OCI-M1 (cell line): ENCODE measurements around the gene STARD3.
A peak's percentile ranks its signal among the peaks of the same experiment; 100 is the strongest.

Experiments
- DNase-seq: peaks from one replicate; lab custom pipeline; 2025; lab: John Stamatoyannopoulos, UW

STARD3 gene

DNA sequence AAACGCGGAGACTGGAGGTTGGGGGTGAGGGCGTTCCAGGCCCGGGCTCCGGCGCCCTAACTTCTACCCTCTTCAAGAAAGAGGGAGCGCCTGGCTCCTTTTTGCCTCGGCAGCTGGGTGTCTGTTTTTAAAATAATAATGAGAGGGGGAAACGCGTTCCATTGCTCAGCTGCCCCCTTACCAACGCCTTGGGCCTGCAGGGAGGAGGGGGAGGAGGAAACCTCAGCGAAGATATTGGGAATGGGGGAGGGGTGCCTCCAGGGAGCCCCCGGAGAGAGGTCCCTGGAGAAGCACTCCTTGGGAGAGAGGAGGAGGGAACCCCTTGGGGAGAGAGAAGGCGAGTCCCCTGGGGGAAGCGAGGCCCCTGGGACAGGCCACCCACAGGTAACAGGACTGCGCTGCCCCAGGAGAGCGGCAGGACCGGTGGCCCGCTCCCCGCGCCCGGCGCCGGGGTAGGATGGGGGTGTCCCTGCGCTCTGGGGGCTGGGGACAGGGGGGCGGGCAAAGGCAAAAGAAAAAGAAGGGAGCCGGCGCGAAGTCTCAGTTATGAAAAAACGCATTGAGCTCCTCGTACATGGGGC lies 31.9 kb upstream of the STARD3 start:
- DNase-seq: no peak

DNA sequence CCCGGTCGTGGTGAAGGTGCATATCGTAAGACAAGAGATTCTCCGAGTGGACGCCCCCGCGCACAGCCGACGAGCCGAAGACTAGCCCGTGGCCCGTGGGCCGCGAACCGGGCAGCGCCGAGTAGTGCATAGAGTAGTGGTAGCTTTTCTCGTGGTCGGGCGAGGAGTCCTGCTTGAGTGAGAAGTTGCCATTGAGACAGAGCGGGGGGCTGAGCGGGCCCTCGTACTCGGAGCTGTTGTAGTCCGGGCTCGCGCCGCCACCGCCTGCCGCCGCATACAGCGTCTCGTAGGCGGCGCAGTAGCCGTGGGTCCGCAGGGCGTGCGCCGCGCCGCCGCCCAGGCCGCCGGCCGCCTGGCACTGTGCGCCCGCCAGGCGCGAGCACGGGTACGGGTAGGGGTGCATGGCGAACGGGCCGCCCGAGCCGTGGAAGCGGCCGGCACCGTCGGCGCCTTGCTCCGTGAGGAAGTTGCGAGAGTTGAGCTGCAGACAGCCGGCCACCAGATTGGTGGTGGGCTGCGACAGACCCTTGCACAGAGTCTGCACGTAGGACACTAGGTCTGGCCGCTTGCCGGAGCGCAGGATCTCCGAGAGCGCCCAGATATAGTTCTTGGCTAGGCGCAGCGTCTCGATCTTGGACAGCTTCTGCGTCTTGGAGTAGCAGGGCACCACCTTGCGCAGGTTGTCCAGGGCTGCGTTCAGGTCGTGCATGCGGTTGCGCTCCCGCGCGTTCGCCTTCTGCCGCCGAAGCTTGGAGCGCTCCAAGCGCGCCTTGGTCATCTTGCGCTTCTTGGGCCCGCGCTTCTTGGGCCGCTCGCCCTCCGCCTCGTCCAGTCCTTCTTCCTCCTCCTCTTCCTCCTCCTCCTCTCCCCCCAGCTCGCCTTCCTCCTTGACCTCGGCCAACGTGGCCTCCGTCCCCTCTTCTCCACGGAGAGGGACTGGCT lies 31.2 kb upstream of the STARD3 start:
- no peak for DNase-seq

DNA sequence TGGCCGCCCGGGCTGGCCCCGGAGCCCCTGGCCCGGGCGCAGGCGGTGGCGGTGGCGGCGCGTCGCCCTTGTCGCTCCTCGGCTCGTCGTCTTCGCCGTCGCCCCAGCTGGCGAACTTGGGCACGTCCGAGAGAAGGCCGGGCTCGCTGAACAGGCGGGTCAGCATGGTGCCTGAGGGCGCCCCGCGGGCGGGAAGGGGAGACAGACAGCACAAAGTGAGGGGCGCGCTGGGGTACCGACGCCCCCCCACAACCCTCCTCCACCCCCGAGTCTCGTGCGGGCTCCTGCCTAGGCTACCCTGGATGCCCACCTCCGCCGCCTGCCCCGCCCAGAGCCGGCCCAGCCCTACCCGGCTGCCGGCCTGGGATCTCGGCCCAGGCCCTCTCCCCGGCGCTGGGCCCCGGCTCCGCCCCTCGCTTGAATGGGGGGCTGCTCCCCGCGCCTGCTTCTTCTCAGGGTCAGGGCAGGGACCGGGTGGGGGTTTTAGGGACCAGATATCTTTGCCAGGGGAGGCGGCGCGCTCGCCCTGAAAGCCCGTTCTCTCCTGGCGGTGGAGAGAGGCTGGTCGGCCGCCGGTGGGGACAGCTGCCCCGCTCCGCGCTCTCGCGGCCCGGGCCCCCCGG lies 30.4 kb upstream of the STARD3 start:
- DNase-seq: no peak

DNA sequence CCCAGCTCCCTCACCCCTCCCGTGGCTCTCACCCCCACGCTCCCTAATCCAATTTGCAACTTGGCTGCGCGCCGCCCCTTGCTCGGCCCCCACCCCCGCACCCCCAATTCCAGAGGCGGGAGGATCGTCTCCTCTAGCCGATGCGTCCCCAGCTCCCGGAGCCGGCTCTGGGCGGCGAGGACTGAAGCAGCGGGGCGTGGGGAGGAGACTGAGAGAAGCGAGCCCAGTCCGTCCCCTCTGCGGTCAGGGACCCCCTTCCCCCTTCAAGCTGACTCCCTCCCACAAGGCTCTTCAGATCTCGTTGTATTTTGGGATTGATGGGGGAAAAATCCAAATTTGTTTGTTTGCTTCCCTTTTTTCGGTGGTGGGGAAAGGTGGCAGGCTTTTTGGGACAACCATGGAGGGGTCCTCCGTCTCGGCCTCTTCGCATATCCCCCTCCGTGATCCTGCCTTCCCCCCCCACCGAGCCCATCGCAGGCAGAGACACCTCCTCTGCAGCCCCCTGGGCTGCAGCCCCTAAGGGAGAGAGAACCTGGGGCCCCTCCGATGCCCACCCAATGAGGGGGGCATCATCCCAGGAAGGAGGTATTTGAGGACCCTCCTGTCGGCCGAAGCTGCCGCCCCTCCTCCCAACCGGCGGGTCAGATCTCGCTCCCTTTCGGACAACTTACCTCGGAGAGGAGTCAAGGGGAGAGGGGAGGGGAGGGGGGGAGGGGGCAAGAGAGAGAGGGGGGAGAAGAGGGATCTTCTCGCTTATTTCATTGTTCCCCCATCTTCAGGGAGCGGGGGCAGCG lies 29.7 kb upstream of the STARD3 start:
- no peak for DNase-seq

DNA sequence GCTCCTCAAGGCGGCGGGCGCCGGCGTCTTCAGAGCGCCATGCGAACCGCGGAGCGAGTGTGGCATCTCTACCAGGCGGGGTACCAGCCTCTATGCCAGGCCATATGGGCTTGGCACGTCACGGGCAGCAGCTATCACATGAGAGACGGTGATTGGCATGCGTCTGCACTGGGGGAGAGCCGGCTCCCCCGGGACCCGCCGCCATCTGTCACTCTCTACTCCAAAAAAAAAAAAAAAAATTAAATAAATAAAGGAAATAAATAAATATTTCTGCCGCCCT lies 29.2 kb upstream of the STARD3 start, which contains the start of gene NEUROD2:
Gene NEUROD2, minus strand, starts transcription at position 70 of the 280 bp plus-strand sequence. CDS start 1,321 bp downstream, outside the sequence.
- DNase-seq: no peak

DNA sequence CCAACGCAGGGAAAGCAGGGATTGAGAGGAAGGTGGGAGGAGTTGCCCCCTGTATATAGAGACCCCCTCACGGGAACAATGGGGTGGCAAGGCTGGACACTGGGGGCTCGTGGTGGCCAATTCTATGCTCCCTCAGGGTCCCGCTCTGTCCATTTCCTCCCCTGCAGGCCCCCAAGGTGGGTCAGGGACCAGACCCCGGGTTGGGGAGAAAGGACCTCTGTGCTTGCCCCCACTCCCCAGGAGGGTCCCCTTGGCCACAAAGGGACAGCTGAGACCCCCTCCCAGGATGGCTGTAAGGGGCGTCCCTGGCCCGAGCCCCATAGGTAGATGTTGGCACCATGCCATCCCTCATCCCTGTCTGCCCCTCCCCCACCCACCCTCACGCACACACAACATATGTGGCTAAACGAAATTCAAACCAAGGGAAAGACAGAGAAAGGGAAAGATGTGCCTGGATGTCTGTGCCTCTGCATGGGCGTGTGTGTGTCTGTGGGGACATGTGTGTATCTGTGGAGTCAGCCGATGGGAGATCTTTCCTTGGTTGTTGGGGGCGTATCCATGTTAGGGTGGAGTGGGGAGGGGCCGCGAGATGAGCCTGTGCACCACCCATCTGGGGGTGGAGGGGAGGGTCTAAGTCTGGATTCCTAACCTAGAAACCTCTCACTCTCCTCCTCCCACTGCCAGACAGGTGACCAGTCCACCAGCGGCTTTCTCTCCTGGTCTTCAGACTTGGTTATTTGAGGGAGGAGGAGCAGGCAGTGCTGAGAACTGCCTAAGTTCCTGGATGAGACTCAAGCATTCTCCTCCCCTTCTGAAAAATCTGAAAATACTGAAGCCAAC lies 28.6 kb upstream of the STARD3 start:
- no peak for DNase-seq

DNA sequence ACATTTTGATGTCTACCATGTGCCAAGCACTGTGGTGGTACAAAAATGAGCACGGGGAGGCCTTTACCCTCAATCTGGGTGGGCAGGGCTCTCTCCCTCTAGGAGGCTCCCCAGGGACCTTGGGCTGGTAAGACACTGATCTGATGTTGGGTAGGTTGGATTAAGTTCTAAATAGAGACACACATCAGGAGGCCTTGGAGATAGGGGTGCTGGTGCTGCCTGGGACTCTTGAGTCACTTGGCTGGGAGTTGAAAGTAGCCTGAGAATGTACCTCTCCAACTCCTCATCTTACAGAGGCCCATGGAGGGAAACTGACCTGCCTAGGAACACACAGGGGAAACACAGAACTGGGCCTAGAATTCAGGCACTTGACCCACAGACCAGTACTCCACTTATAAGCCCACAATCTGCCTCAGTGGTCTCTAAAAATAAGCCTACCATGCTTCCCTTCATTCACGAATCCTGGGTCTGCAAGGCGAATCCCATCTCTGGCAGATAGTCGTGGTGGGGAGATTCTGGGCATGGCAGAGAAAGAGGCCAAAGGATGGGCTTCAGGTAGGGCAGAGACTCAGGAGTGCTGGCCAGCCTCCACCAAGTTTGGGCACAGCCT lies 27.4 kb upstream of the STARD3 start:
- DNase-seq: no peak

DNA sequence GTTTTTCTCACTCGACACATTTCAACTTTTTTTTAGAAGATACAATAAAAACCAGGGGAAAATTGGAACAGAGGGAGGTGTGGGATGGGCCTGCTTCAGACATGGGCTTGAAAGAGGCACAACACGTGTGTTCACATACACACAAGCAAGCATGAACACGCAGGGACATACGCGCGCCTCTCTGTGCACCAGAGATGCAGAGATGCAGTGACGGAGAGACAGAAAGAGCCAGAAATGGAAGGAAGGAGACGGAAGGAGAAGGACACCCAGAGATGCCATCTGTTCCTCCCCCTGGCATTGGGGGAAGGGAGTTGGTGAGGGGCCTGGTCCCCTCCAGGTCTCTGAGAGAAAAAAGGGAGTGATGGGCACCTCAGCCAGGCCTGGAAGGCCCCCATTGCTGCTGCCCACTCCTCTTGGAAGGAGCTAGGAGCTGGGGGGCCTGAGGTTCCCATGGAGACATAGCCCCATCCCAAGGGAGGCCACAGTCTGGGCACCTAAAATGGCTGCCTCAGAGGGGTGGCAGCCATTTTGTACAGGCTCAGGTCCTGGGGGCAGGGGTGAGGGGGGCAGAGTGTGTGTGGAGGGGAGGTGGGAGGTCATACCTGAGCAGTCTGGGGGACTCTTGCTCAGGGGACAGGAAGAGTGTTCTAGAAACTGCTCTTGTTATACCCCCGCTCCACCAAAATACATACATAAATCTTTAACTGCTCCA lies 25.4 kb upstream of the STARD3 start:
- no peak for DNase-seq

DNA sequence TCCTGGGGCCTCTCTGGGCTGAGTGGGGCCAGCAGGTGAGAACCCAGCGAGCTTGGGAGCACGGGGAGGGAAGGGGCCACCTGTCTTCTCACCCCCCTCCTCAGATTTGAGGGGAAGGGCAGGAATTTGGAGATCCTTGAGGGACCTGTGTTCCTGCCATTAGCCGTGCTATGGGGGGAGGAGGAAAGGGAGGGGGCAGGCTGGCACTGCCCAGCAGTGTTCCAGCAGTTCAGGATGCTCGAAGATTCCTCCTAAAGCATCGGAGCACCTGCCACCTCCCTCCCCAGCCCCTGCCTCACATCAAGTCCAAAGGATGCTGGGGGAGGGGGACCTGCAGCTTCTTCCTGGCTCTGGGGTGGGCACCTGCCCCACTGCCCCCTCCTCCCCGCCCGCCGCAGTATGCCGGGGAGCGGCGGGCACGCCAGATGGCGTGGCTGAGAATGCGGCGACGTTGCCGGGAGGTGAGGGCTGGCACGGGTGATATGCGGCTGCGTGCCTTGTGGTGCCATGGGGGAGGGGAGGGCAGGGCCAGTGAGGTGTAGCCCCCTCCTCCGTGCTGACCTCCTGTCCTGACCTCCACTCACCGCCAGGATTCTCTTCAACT lies 24.6 kb upstream of the STARD3 start:
- no peak for DNase-seq

DNA sequence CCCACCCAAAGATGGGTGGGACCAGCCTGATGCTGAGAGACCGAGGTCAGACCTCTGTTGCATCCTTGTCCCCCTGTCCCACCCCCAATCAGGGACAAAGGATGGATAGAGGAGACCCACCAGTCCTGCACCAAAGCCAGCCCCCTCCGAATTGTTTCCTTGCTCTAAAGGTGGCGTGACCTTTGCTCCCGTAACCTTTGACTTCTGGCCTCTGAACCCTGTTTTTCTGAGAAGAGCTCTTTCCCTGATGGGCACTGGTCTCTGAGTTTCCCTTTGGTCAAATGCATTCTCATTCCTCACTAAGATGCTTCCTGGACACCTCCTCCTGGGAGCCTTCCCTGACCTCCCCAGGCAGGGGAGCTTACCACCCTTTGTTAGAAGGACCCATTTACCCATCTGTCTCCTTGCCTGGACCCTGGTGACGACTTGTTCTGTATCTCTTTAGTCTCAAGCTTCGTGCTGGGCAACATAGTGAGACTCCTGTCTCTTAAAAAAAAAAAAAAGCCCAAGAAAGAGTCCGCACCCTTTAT lies 23.9 kb upstream of the STARD3 start:
- no peak for DNase-seq

DNA sequence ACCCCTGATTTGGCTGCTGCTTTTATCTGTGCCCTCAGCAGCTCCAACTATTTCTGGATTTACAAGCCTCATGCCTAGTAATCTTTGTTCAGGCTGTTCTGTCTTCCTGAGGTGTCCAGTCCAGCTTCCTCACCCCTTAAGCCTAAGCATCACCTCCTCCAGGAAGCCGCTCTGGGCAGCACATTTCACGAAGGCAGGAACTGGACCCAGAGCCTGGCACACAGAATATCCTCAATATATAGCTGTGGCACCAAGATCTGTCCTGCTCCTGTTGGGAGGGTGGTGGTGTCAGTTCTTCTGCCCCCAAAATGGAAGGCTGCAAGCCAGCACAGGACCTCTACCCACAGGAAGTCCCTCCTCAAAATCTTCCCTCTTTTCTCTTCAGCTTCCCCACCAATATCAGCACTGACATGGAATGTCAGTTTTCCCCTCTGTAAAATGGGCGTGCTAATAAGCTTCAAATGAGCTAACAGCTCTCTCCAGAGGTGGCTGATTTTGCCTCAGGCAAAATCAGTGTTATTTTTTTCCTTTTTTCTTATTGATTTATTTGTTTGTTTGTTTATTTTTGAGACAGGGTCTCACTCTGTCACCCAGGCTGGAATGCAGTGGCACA lies 22.3 kb upstream of the STARD3 start:
- no peak for DNase-seq

DNA sequence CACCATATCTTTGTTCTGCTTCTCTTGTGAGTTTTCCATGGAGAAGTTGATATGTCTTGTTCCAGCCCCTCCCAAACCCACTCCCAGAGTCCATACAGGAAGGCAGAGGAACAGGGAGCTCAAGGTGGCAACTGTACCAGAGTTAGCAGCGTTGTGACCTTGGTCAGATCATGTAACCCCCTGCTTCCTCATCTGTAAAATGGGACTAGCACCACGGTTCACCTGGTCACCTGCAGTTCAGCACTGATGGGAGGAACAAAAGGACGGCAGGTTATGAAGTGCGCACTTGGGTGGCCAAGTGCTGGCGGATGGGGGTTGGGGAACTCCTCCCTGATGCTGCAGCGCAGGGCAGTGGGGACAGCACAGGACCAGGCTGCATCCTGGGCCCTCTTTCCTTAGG lies 21.5 kb upstream of the STARD3 start:
- DNase-seq: no peak

DNA sequence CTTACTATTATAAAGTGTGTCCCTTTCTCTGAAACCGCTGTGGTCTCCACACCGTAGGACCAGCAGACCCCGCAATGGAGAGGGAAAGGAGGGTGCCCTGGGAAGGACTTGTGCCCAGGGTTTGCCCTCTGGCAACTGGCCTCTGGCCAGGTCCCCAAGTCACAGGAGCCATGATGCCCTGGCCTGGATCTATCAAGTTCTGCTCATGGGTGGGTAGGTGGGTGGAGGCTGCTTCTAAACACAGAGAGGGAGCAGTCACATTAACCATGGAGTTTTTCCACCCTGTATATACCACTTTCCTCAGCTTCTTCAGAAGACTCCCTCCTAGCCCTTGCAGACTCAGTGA lies 19.9 kb upstream of the STARD3 start:
- no peak for DNase-seq

DNA sequence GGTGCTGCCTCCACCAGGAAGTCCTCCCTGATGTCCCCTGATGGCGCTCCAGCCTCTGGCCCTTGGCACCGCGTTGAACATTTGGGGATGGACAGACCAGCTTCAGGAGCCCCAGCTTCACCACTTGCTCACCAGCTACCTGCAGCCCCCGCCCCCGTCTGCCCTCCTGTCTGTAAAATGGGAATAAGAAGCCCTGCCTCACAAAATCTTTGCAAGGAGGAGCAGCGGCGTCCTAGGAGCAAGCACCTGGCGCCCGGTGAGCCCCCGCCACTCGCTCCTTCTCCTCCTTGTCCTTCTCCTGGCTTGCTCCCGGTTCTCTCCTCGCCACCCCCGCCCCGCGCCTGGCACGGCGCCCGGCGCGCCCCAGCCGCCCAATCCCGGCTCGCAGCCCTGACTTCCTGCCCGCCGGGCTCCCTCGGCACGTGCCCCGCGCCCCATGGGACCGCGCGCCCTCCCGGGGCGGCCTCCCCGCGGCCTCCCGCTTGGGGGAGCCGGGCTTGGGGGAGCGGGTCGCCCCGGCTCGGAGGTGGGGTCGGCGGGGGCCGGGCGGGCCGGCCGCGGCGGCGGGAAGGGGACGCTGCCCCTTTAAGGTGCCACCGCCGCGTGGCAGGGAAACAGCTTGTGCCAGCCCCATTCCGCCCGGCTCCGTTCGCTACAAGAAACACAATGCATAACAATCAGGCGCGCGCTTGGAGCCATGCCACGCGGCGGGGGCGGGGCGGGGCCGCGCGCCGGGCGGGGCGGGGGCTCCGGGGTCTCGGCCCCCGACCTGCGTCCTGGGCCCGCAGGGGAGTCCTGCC lies 19.3 kb upstream of the STARD3 start:
- DNase-seq: no peak

DNA sequence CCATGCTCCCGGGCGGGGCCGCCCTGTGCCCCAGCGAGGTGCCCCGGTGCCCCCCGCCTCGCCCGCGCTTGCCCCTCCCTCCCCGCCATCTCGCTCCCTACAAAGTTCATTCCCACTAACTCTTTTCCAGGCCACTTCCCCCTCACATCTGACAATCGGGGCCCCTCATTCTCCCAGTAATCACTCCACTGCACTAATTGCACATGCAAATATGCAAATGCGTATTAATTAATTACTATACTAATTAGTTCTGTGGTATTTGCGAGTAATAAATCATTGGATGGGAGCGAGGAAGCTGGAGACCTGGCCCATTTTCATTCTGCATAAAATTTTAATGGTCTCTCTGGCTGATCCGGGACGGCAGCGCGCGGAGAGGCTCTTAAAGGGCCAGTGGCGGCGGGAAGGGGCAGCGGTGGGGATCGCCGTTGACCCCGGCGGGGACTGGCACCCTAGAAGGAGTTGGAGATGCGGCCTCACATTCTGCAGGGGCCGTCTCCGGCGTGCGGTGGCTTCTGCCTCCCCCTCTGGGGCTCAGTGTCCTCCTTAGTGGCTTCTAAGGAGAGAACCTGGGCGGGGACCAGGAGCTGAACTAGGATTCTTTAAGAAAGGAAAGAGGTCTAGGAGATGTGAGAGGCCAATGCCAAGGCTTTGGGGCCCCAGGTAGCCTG lies 18.6 kb upstream of the STARD3 start:
- DNase-seq: peak; percentile 23

DNA sequence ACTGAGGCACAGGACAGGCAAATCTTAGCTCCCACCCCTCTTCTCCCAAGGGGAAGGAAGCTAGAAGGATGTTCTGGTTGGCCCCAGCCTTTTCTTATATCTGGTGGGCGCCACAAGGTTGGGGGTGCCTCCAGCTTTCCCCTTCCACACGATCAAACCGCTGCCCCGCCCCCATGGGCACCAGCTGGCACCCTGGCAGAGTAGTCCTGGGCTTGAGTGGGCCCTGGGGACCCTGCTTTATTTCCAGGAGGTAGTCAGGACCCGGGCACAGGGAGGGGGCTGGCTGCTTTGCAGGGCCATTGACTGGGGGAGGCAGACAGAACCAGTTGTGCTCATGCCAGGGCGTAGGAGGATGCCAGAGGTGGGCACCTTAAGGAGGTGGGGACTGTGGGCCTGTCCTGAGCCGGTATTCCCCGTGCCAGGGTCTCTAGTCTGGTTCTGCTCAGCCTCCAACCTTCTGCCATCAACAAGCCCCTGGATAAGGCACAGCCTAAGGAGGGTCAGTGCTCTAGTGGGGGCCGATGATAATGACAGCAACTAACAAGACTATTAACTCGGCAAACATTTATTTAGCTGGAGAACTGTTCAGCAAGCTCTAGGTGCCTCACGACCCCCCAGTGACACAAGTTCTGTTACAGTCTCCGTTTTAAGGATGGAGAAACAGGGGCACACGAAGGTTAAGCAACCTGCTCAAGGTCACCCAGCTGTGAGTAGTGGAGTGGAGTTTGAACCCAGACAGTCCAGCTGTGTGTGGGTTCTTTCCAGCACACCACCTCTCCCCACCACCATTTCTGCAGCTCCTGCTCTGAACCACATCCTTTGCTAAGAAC lies 17.8 kb upstream of the STARD3 start:
- no peak for DNase-seq

DNA sequence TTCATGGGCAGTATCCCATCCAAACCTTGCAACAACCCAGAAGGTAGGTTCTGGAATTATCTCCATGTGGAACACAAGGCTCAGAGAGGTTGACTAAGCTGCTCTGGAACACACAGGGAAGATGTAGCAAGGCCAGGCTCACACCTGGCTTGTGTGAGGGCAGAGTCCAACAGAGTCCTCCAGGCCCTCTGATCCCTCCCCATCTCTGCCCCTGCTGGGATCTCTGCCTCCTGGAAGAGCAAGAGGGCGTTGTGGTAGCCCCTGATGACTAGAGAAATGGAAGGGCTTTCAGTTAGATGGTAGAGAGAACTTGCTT lies 17.2 kb upstream of the STARD3 start:
- DNase-seq: no peak
